Lower leg skin (tissue), 4 donors: ENCODE results near the gene SPIRE1. TPM values are rescaled to one million over a fixed set of nuclear protein-coding genes. Genes with fewer than 3 reads are reported as not detected.

Experiments
- DNase-seq, 2 donors: peaks; one replicate each; pipeline ENCODE4 v3.0.0-alpha.2; 2019; ENCODE audit warnings: low spot score in 2 of 2
- H3K4me3 ChIP-seq: fragments of 200-600 bp; sonication (generic); 2 replicates; pipeline ENCODE4 v1.5.1; 2017; ENCODE audit warnings: mild to moderate bottlenecking, low read depth; ENCODE audit not compliant: poor library complexity, severe bottlenecking
- POLR2A ChIP-seq, 2 donors: fragments of 450-650 bp; IDR thresholded peaks; one replicate each; pipeline ENCODE4 v1.6.1; 2016 to 2017; ENCODE audit warnings: antibody characterized with exemption in 2 of 2, mild to moderate bottlenecking in 1 of 2, moderate library complexity in 1 of 2
- WGBS, 2 donors: methylation state at CpG; one replicate each; pipeline ENCODE4 v1.1.5; 2018; 5-methylcytosine and 5-hydroxymethylcytosine counted together
- intact Hi-C: fragments of 100-400 bp; cut with DNase I; formaldehyde crosslinking; loops from one replicate; pipeline ENCODE4 v1.15.0; 2023; ENCODE audit warnings: low total_unique reads
- total RNA-seq, 4 donors: library from RNA; depleted of rRNA; stranded (reverse); fragments of >200 nt; gene quantifications; one replicate each; pipeline ENCODE4 v1.1.0, GENCODE V29; 2016
- TF ChIP-seq, protein P1 (sequence below), 3 donors: fragments of 450-650 bp; IDR thresholded peaks; one replicate each; pipeline ENCODE4 v1.5.1; 2016; ENCODE audit warnings: antibody characterized with exemption in 3 of 3, mild to moderate bottlenecking in 3 of 3, moderate library complexity in 2 of 3

Gene SPIRE1
- total RNA-seq, 4 donors from 2014 or later: 22.5 to 56.5 (median 38.3) TPM

DNA sequence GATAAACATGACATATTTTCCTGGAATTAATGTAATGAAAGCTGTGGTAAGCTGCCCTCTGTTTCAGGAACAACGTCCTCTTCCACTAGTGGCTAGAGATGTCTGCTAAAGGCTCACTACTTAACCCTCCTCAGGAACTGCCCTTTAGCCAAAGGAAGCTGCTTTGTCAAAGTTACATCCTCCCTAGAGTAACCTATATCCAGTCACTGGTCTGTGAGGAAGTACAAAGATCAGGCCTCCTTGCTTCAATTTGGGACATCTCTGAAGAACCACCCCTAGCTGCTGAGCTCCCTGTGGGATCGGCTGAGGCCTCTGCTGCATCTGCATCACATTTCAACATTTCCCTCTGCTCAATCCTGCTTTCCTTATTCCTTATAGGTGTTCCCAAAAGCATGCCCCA lies 142.4 kb downstream of the SPIRE1 start:
- intact Hi-C loops: no loop called here
- H3K4me3 ChIP-seq: no peak overlapping the region
- WGBS, 2 donors: 64 to 81% methylated on average over 2 of the region's 2 CpGs
- no peak for TF ChIP-seq POLR2A (IDR thresholded peaks at IDR 0.05)
- TF ChIP-seq, protein P1, sequence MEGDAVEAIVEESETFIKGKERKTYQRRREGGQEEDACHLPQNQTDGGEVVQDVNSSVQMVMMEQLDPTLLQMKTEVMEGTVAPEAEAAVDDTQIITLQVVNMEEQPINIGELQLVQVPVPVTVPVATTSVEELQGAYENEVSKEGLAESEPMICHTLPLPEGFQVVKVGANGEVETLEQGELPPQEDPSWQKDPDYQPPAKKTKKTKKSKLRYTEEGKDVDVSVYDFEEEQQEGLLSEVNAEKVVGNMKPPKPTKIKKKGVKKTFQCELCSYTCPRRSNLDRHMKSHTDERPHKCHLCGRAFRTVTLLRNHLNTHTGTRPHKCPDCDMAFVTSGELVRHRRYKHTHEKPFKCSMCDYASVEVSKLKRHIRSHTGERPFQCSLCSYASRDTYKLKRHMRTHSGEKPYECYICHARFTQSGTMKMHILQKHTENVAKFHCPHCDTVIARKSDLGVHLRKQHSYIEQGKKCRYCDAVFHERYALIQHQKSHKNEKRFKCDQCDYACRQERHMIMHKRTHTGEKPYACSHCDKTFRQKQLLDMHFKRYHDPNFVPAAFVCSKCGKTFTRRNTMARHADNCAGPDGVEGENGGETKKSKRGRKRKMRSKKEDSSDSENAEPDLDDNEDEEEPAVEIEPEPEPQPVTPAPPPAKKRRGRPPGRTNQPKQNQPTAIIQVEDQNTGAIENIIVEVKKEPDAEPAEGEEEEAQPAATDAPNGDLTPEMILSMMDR (IDR thresholded peaks at IDR 0.05): no peak
- DNase-seq: no peak

DNA sequence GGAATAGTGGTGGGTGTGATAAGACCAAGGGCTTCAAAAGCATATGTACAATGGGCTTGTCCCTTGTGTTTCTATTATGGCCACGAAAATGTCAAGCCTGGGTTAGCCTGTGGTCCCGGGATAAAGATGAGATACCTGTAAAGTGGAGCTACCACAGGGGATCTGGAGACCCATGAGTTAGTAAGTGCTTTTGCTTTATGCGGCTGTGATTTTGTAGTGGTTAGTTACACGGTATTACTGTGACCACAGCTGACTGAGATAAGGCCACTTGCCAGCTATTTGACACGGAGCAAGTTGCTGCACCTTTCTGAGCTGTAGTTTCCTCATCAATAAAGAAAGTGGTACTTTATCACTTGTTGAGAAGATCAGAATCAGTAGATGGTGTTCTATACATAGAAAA lies 150.9 kb downstream of the SPIRE1 start:
- TF ChIP-seq POLR2A (IDR thresholded peaks at IDR 0.05): no peak
- 91 to 99% methylated on average over 5 of the region's 5 CpGs for WGBS, 2 donors
- no peak overlapping the region for H3K4me3 ChIP-seq
- intact Hi-C loops: no loop called here
- no peak for DNase-seq

DNA sequence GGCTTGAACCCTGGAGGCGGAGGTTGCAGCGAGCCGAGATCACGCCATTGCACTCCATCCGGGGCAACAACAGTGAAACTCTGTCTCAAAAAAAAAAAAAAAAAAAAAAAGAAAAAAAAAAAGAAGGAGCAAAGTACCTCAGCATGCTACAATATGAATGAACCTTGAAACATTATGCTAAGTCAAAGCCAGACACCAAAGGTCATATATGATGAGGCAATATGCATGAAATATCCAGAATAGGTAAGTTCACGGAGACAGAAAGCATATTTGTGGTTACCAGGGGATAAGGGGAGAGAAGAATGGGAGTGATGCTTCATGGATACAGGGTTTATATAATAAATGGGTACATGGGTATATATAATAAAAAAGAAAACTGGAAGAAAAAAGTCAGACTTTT lies 156.9 kb downstream of the SPIRE1 start:
- DNase-seq: no peak
- H3K4me3 ChIP-seq: no peak overlapping the region
- WGBS, 2 donors: 98 to 99% methylated on average over 6 of the region's 6 CpGs
- TF ChIP-seq, protein P1 (IDR thresholded peaks at IDR 0.05): no peak
- TF ChIP-seq POLR2A (IDR thresholded peaks at IDR 0.05): no peak
- intact Hi-C loops: no loop called here

DNA sequence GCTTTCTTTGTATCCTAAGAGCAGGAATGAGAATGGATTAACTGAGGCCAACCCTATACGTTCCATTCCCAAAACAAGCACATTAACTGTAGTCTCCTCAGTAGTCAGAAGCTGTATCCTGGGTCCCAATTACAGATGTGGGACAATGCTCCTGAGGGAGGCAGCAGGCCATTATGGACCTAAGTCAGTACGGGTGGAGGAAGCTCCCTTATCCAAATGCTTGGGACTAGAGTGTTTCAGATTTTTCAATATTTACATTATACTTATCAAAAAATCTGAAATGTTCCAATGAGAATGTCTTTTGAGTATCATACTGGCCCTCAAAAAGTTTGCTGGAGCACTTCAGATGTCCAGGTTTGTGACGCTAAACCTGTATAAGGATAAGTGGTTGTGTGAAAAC lies 160.1 kb downstream of the SPIRE1 start:
- 92 to 96% methylated on average over 3 of the region's 3 CpGs for WGBS, 2 donors
- H3K4me3 ChIP-seq: no peak overlapping the region
- no peak for DNase-seq
- intact Hi-C loops: no loop called here
- TF ChIP-seq, protein P1 (IDR thresholded peaks at IDR 0.05): no peak
- no peak for TF ChIP-seq POLR2A (IDR thresholded peaks at IDR 0.05)

DNA sequence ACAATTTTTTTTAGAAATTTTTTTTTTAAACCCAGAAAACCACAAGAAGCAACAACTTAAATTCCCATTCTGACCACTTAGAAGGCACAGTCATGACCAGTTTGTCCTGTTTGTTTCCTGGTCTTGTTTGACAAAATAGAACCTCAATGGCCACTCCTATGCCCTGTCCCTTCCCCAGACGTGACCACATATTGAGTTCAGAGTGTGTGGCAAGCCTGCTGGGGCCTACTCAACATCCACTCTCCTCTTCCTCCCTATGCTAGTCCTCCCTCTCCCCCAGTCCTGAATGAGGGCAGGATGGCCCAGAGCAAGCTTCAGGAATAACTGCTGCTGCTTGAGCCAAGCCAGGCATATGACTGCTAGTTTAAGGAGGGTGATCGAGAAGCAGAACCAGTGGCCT lies 160.6 kb downstream of the SPIRE1 start:
- 75 to 80% methylated on average over 2 of the region's 2 CpGs for WGBS, 2 donors
- no peak for DNase-seq
- no peak overlapping the region for H3K4me3 ChIP-seq
- intact Hi-C loops: no loop called here
- TF ChIP-seq, protein P1 (IDR thresholded peaks at IDR 0.05): no peak
- TF ChIP-seq POLR2A (IDR thresholded peaks at IDR 0.05): no peak

DNA sequence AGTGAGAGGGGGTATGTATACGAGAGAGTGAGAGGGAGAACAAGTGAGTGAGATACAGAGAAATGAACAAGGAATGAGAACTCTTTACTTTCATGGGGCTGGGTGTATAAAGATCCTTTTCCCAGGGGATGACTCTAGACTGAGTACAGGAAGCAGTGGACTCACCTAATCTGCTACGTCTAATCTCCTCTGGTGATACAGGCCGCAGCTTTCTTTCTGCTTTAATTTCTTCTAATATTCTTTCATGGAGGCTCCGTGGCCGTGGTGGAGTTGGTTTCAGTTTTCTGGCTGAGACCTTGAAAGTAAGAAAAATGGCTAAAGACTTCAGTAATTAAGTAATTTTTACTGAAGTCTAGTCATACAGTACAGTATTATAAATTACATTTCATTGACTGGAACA lies 165.0 kb downstream of the SPIRE1 start:
- DNase-seq: no peak
- TF ChIP-seq POLR2A (IDR thresholded peaks at IDR 0.05): no peak
- TF ChIP-seq, protein P1 (IDR thresholded peaks at IDR 0.05): no peak
- intact Hi-C loops: no loop called here
- no peak overlapping the region for H3K4me3 ChIP-seq
- 93 to 96% methylated on average over 5 of the region's 5 CpGs for WGBS, 2 donors
